HG02642 (cell line): ENCODE measurements around the gene LIPE.
"Not testable (repeated sequence)": the region's sequence is repeated elsewhere in the genome, so short reads cannot be mapped to it uniquely, and the experiment has no call there.

ENCODE experiments used
- ATAC-seq: cut with Tn5 transposase; IDR thresholded peaks from one replicate; pipeline ENCODE4 v1.9.1; 2021; ENCODE audit warnings: mild to moderate bottlenecking; ENCODE audit not compliant: unreplicated experiment, poor library complexity

Gene LIPE

GRCh38 chr19:42427313-42427712, at the start of gene LIPE:
Gene LIPE (minus strand): TSS chr19:42427388. CDS start chr19:42427149, 239 bp downstream.
- no peak for ATAC-seq

GRCh38 chr19:42475366-42475765, 48.2 kb upstream of the LIPE start:
- ATAC-seq = no peak

GRCh38 chr19:42474743-42475142, 47.6 kb upstream of the LIPE start:
- ATAC-seq = no peak

GRCh38 chr19:42473686-42474085, 46.5 kb upstream of the LIPE start:
- ATAC-seq = no peak

- no peak for ATAC-seq
Measured at GRCh38 chr19:42472402-42473147, 45.4 kb upstream of the LIPE start.

- ATAC-seq = no peak
Measured at GRCh38 chr19:42471554-42472249, 44.5 kb upstream of the LIPE start.

- ATAC-seq = no peak
Measured at GRCh38 chr19:42469311-42470235, 42.4 kb upstream of the LIPE start.

- ATAC-seq = no peak
Measured at GRCh38 chr19:42468273-42468796, 41.1 kb upstream of the LIPE start.

- ATAC-seq = no peak
Measured at GRCh38 chr19:42467183-42467760, 40.1 kb upstream of the LIPE start.

GRCh38 chr19:42466521-42467182, 39.5 kb upstream of the LIPE start:
- ATAC-seq = no peak

GRCh38 chr19:42465827-42466280, 38.7 kb upstream of the LIPE start:
- peak; percentile 78 for ATAC-seq

- no peak for ATAC-seq
Measured at GRCh38 chr19:42461700-42462324, 34.6 kb upstream of the LIPE start.

- not testable (repeated sequence) for ATAC-seq
Measured at GRCh38 chr19:42461231-42461630, 34.0 kb upstream of the LIPE start.

- no peak for ATAC-seq
Measured at GRCh38 chr19:42459926-42460325, 32.7 kb upstream of the LIPE start.

- ATAC-seq = no peak
Measured at GRCh38 chr19:42455621-42456081, 28.5 kb upstream of the LIPE start.

GRCh38 chr19:42455086-42455485, 27.9 kb upstream of the LIPE start:
- ATAC-seq = no peak

GRCh38 chr19:42452590-42452989, 25.4 kb upstream of the LIPE start:
- ATAC-seq = no peak

- ATAC-seq = peak; percentile 80
Measured at GRCh38 chr19:42450314-42450934, 23.2 kb upstream of the LIPE start.

GRCh38 chr19:42448306-42448705, 21.1 kb upstream of the LIPE start:
- ATAC-seq = not testable (repeated sequence)
